MG63 (cell line): Measurements from ENCODE around the gene GSK3B. TPM values are rescaled to one million over a fixed set of nuclear protein-coding genes. Genes with fewer than 3 reads are reported as not detected.

Experiments used
- DNase-seq: peaks from one replicate; pipeline ENCODE4 v3.0.0-alpha.2; 2020
- H3K27me3 ChIP-seq: fragments of 250-450 bp; sonication (Bioruptor Pico); 2 replicates; pipeline ENCODE4 v1.5.1; 2020; ENCODE audit warnings: mild to moderate bottlenecking, moderate library complexity
- H3K36me3 ChIP-seq: fragments of 250-450 bp; sonication (Bioruptor Pico); 2 replicates; pipeline ENCODE4 v1.5.1; 2020; ENCODE audit warnings: mild to moderate bottlenecking, moderate library complexity
- H3K4me3 ChIP-seq: fragments of 250-450 bp; sonication (Bioruptor Pico); 2 replicates; pipeline ENCODE4 v1.5.1; 2020; ENCODE audit warnings: mild to moderate bottlenecking, moderate library complexity
- H3K9me3 ChIP-seq: fragments of 250-450 bp; sonication (Bioruptor Pico); 2 replicates; pipeline ENCODE4 v1.5.1; 2020; ENCODE audit warnings: mild to moderate bottlenecking, moderate library complexity
- total RNA-seq: library from RNA; depleted of rRNA; stranded (reverse); fragments of >200 nt; shearing (Covaris generic); gene quantifications from 2 replicates; pipeline ENCODE4 v1.2.3, GENCODE V29; 2014; ENCODE audit warnings: low replicate concordance; rRNA removed

The GSK3B gene
- 22.2 and 35.2 TPM in 2 replicates for total RNA-seq

DNA sequence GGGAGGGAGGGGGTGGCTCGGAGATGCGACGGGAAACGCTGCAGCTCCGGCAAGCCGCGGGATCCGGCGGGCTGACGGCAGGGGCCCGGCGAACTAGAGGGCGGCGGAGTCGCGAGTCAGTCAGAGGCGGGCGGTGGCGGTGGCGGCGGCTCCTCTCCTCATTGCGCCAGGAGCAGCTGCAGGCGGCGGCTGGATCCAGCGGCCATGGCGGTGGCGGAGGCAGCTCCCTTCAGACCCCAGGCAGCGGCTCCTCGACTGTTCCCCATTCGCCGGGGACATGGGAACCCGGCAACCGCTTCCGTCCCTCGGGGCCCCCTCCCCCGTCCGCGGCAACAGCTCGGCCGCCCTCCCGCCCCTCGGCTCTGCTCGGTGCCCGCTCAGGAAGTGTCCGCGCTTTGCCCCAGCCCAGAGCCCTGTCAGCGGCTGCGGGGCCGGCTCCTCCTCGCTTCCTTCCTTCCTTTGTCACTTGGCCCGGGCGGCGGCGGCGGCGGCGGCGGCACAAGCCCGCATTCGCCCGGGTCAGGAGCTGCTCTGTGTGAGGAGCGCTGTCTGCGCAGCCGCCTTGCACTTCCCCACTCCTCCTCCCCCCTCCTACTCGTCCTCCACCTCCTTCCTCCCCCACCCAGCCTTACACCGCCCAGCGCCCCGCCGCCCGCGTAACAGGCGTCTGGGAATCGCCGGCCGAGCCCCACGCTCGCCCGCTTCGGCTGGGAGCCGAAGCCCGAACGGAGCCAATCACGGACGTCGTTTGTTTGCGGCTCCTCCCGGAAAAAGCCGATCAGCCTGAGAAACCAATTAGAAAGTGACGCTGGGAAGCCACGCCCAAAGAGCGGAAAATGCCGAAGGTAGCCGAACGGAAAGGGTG lies at the start of gene GSK3B:
Gene GSK3B (minus strand): TSS at position 537 of the 865 bp plus-strand sequence. CDS start 1,013 bp downstream, outside the sequence.
- H3K27me3 ChIP-seq = no peaks in the 10 kb centered on the region
- H3K36me3 ChIP-seq = peaks cover 3% of the 10 kb centered on the region
- peak within 1 kb of the TSS; percentile 89 for H3K4me3 ChIP-seq
- peak; percentile 83 for DNase-seq
- H3K9me3 ChIP-seq = no peaks in the 10 kb centered on the region

DNA sequence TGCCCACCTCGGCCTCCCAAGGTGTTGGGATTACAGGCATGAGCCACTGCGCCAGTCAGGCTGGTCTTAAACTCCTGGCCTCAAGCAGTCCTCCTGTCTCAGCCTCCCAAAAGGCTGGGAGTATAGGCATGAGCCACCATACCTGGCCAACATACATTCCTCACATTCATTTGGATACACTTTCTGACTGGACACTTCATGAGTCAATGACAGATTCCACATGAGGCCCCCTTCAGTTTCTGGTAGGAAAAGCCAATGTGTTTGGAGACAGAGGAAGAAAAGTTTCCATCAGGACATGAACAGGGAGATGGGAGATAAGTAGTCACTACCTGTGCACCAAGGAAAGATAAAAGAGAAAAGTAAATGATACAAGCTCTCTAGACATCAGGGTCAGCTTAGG lies 49.4 kb upstream of the GSK3B start:
- H3K9me3 ChIP-seq = no peaks in the 10 kb centered on the region
- no peak for DNase-seq
- H3K4me3 ChIP-seq = no peak overlapping the region
- no peaks in the 10 kb centered on the region for H3K36me3 ChIP-seq
- H3K27me3 ChIP-seq = no peaks in the 10 kb centered on the region

DNA sequence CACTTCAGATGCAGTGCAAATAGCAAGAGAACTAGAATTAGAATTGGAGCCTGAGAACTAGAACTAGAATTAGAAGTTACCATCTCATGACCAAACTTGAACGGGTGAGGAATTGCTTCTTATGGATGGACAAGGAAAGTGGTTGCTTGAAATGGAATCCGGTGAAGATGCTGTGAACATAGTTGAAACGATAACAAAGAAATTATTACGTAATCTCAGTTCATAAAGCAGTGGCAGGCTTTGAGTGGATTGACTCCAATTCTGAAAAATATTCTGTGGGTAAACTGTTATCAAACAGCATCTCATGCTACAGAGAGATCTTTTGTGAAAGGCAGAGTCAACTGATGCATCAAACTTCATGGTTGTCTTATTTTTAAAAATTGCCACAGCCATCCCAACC lies 48.0 kb upstream of the GSK3B start:
- Histone ChIP-seq H3K36me3 (no peaks in the 10 kb centered on the region), H3K27me3 (no peaks in the 10 kb centered on the region), H3K9me3 (no peaks in the 10 kb centered on the region), H3K4me3 (no peak overlapping the region)
- DNase-seq = no peak

DNA sequence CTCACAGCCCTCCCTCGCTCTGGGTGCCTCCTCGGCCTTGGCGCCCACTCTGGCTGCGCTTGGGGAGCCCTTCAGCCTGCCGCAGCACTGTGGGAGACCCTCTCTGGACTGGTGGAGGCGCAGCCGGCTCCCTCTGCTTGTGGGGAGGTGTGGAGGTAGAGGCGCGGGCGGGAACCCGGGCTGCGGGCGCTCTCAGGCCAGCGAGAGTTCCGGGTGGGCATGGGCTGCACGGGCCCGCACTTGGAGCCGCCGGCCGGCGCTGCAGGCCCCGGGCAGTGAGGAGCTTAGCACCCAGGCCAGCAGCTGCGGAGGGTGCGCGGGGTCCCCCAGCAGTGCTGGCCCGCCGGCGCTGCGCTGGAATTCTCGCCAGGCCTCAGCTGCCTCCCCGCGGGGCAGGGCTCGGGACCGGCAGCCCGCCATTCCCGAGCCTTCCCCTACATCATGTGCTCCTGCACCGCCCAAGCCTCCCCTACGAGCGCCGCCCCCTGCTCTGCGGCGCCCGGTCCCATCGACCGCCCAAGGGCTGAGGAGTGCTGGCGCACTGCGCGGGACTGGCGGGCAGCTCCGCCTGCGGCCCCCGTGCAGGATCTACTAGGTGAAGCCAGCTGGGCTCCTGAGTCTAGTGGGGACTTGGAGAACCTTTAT lies 46.0 kb upstream of the GSK3B start:
- DNase-seq = no peak
- H3K36me3 ChIP-seq = no peaks in the 10 kb centered on the region
- no peak overlapping the region for H3K4me3 ChIP-seq
- H3K27me3 ChIP-seq = no peaks in the 10 kb centered on the region
- H3K9me3 ChIP-seq = no peaks in the 10 kb centered on the region

DNA sequence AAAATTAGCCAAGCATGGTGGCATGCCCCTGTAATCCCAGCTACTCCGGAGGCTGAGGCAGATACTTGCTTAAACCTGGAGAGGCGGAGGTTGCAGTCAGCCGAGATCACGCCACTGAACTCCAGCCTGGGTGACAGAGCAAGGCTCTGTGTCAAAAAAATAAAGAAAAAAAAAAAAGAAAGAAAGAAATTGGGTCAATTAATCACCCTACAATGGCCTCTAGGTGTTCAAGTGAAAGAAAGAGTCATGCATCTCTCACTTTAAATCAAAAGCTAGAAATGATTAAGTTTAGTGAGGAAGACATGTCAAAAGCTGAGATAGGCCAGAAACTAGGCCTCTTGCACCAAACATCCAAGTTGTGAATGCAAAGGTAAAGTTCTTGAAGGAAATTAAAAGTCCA lies 44.9 kb upstream of the GSK3B start:
- H3K27me3 ChIP-seq = no peaks in the 10 kb centered on the region
- H3K4me3 ChIP-seq = no peak overlapping the region
- H3K36me3 ChIP-seq = no peaks in the 10 kb centered on the region
- no peaks in the 10 kb centered on the region for H3K9me3 ChIP-seq
- no peak for DNase-seq

DNA sequence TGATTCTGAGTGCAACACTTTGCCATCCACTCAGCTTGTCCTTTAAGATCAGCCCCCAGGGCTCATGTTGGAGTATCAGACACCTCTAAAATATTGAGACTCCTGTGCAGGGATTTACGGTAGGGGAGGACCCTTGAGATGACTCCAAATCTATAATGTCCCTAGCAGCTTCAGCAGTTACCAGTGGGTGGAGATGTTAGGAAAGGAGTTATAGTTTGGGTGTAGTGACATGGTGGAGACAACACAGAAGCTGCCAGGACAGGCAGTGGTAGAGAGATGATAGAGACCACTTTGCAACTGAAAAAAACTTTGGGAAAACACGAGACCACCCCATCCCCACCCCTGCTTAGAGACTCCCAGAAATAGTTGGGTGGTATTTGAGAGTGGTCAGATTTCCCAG lies 43.3 kb upstream of the GSK3B start:
- Histone ChIP-seq H3K27me3 (no peaks in the 10 kb centered on the region), H3K9me3 (no peaks in the 10 kb centered on the region), H3K36me3 (no peaks in the 10 kb centered on the region), H3K4me3 (no peak overlapping the region)
- no peak for DNase-seq

DNA sequence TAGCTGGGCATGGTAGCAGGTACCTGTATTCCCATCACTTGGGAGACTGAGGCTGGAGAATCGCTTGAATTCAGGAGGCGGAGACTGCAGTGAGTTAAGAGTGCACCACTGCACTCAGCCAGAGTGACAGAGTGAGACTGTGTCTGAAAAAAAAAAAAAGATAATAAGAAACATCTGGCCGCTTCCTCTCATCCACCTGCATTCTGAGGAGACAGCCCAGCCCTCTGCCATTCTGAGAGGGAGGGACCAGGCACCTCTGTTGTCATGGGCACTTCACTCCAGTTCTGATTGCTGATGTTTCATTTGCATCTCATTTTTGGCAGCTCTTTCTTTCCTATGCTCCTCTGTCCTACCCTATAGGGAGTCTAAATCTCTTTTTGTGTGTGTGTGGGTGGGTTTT lies 36.4 kb upstream of the GSK3B start:
- no peak for DNase-seq
- Histone ChIP-seq H3K27me3 (no peaks in the 10 kb centered on the region), H3K9me3 (no peaks in the 10 kb centered on the region), H3K36me3 (no peaks in the 10 kb centered on the region), H3K4me3 (no peak overlapping the region)

DNA sequence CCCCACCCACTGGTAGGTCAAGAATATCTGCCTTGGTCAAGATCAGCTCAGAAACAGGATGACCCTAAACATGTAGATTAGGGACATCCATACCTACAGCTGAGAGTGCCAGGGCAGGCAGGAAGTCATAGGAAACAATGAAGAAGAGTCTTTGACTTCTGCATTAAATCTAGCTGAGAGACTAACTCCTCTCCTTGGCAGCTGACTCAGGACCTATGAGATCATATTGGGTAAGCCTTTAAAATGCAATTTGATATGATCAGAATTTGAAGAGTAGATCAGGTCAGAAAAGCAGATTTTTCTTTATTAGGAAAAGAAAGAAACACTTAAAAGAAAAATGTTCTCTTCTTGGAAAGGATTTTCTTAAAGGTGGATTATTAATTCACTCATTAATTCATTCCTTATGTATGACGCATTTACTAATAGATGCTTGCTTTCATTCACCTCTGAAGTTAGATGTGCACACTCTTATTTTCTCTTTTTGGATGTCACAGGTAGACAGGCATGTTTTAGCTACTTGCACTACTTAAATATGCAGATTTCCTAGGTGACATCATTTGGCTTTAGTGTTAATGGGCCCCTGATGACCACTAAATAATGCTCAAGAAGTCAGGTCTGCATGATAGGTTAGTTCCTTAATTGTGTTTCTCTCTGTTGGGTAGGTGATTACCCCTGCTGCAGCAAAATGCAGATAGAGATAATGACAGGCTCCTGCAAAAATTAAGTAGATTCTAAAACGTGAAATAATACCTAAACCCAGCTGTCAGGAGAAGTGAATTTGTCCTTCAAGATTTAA lies 35.7 kb upstream of the GSK3B start:
- Histone ChIP-seq H3K36me3 (no peaks in the 10 kb centered on the region), H3K27me3 (no peaks in the 10 kb centered on the region), H3K9me3 (no peaks in the 10 kb centered on the region), H3K4me3 (no peak overlapping the region)
- DNase-seq = no peak

DNA sequence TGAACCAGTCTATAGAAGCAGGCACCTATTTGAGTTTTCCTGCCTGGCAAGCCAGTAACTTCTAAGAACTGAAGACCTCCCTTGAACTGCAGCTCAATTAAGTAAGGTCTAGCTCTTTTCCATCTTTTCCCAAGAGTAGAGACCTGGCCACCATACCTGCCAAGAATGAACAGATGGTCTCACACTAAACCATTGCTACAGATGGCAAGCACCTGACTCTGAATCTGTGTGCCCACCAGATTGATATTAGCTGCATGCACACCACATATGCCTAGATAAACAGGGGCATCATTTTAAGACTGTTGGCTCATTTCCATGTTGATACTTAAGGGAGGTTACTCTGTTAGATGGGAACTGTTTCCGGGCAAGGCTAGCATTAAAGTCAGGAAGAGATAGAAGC lies 34.8 kb upstream of the GSK3B start:
- no peak for DNase-seq
- H3K36me3 ChIP-seq = no peaks in the 10 kb centered on the region
- no peaks in the 10 kb centered on the region for H3K27me3 ChIP-seq
- no peak overlapping the region for H3K4me3 ChIP-seq
- H3K9me3 ChIP-seq = no peaks in the 10 kb centered on the region

DNA sequence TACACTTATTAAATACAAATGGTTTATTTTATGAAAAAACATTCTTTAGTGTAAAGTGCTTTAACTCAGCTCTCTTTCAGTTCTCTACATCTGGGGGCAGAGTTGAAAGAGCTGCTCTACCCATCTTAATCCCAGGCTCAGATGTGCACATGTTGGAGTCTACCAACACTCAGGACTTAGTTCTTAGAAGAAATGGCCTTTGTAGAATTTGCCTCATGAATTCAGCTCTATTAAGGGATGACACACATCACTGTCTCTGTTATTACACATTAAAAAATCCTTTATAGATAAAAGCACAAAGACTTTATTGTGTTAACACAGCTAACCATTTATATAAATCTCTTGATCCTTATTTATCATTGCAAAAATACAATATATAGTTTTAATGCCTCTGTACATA lies 31.7 kb upstream of the GSK3B start:
- H3K4me3 ChIP-seq = no peak overlapping the region
- H3K9me3 ChIP-seq = no peaks in the 10 kb centered on the region
- H3K36me3 ChIP-seq = no peaks in the 10 kb centered on the region
- no peak for DNase-seq
- H3K27me3 ChIP-seq = no peaks in the 10 kb centered on the region

DNA sequence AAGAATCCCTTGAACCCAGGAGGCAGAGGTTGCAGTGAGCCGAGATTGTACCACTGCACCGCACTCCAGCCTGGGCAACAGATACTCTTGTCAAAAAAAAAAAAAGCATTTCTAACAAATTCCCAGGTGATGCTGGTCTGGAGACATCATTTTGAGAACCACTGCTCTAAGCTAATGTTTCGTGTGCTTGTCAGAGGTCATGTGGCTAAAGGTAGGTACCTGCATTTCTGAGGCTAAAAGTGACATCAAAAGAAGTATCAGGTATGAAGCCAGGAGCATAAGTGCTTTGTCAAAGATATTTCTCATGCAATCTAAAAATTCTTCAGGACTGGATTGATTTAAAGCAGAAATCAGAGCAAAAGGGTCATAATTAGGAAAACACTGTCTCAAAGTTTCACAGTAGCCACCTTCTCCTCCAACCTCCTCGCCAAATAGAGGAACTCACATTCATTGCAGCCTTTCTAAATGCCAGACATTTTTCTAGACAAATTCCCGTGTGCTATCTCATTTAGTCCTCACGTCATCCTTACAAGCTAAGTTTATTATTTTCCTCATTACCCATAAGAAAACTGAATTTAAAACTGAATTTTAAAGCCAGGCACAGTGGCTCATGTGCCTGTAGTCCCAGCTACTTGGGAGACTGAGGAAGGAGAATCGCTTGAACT lies 25.7 kb upstream of the GSK3B start:
- Histone ChIP-seq H3K4me3 (no peak overlapping the region), H3K9me3 (no peaks in the 10 kb centered on the region), H3K27me3 (no peaks in the 10 kb centered on the region), H3K36me3 (no peaks in the 10 kb centered on the region)
- no peak for DNase-seq

DNA sequence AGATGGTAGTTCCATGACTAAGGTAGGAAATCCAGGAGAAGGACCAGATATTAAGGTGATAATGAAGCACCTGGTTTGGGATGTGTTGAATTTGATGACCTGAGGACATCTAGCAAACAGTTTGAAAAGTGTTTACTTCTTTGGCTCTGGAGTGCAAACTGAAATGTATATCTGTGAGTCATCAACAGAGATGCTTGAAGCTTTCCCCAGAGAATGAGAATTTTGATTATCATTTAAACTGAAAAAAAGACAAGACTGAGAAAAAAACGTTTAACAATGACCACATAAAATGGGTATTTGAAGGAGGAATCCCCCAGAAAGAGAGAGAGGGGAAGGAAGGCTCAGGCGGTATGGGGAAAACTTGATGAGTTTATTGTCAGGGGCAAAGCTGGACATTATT lies 20.7 kb upstream of the GSK3B start:
- Histone ChIP-seq H3K4me3 (no peak overlapping the region), H3K27me3 (no peaks in the 10 kb centered on the region), H3K36me3 (no peaks in the 10 kb centered on the region), H3K9me3 (no peaks in the 10 kb centered on the region)
- no peak for DNase-seq

DNA sequence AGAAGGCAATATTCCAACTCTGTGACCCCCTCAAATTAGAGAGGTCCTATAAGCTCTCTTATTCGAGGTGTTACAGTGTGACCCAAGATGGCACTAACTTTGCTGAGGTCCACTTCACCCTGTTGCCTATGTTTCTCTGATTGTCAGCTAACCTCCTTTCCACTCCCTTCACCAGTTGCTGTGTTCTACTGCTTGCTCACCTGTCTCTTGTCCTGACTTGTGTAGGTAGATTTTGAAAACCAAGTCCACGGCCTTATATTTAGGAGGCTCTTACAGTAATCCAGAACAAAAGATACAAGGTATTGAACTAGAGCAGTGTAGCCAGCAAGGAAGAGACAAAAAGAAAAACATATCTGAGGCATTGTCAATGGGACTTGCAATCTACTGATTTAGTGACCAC lies 20.1 kb upstream of the GSK3B start:
- H3K4me3 ChIP-seq = no peak overlapping the region
- no peaks in the 10 kb centered on the region for H3K36me3 ChIP-seq
- H3K9me3 ChIP-seq = no peaks in the 10 kb centered on the region
- no peak for DNase-seq
- H3K27me3 ChIP-seq = no peaks in the 10 kb centered on the region

DNA sequence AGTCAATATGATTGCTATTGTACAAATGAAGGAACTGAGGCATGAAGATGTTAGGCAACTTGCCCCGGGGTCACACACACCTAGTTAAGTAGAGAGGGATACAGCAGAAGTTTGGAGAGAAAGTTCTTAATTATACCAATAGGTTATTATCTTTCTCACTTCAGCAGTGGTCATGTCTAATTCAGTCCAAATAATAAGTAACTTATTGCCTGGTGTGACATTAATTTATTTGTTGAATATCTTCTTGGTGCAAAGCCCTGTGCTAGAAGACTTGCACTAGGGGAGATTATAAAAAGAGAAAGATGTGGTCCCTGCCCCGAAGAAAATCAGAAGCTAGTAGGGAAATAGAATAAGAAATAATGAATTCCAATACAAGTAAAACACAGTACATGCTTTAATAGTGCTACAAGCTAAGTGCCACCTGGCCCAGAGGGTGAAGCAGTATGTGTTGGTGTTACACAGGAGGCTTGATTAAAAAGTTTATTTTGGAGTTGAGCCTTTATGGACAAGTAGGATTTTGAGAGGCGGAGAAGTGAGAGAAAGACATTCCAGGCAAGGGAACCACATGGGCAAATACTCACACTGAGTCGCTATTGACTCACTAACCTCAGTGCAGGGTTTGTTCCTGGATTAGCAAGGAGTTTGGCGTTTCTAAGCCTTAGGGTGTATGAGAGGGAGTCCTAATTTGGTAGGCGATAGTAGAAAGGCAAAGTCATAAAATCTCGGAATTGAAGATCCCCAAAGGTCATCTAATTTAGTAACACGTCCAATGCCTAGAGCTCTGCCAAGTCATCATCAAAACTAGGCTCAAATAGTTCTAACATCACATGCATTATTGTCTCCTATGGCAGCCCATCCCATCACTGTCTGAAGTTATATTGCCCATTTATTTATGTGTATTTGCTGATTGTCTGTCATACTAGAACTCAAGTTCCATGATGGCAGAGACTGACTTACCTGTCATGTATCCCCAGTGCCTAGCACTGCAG lies 19.2 kb upstream of the GSK3B start:
- peak; percentile 66 for DNase-seq
- Histone ChIP-seq H3K9me3 (no peaks in the 10 kb centered on the region), H3K27me3 (no peaks in the 10 kb centered on the region), H3K4me3 (no peak overlapping the region), H3K36me3 (no peaks in the 10 kb centered on the region)

DNA sequence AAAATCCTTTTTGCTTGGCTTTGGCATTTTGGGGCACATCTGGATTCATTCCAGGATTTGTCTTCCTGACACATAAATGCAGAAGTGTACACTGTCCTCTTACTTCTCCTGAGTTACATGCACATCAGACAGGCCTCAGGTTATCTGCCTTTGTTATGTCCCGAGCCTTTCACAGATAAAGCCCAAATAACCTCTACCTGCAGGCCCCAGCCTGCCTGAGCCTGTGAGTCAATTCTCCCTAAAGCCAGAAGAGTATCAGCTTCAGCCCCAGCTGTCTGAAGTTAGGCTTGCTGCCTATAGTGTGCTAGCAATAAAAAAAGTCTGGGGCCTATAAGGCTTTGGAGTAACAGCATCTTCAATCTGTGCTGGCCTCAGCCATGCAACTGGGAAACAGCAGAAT lies 17.7 kb upstream of the GSK3B start:
- Histone ChIP-seq H3K9me3 (no peaks in the 10 kb centered on the region), H3K4me3 (no peak overlapping the region), H3K27me3 (no peaks in the 10 kb centered on the region), H3K36me3 (no peaks in the 10 kb centered on the region)
- no peak for DNase-seq

DNA sequence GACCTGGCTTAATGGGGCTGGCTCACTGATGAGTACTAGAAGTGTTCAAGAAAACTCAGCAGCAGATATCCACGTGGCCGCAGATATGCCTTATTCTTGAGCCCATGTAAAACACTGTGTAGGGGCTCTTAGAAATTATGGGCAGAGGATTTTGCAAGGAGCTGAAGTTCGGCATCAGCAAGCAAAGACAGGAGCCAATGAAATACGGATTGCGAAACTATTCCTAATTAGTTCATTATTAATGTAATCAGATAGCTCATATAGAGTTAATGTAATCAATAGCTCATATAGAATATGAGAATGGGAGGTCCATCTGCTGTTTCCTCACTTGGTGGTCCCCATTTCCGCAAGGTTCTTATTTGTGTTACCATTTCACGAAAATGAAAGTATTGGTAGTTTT lies 9.0 kb upstream of the GSK3B start:
- DNase-seq = no peak
- Histone ChIP-seq H3K9me3 (no peaks in the 10 kb centered on the region), H3K4me3 (no peak overlapping the region), H3K27me3 (no peaks in the 10 kb centered on the region), H3K36me3 (peaks cover 2% of the 10 kb centered on the region; the same call in 1 of the 2 replicates)
